ENCODE measurements around the gene VIPR2.

GRCh38 chr7:159005618-159006017 lies 139.0 kb downstream of the VIPR2 start:
- TF ChIP-seq CTCF (IDR thresholded peaks at IDR 0.05) (no peak), POLR2AphosphoS5 (IDR thresholded peaks at IDR 0.05) (no peak)
